Fibroblast of mammary gland (primary cell): ENCODE measurements around the gene PEX11B.
A peak's percentile ranks its signal among the peaks of the same experiment; 100 is the strongest.
"Not testable (repeated sequence)": the region's sequence is repeated elsewhere in the genome, so short reads cannot be mapped to it uniquely, and the experiment has no call there.

ENCODE experiments used
- DNase-seq: peaks from one replicate; pipeline ENCODE4 v3.0.0-alpha.2; 2010; ENCODE audit warnings: low read depth
- H3K4me3 ChIP-seq: 2 replicates; pipeline ENCODE4 v1.5.1; 2011; ENCODE audit warnings: low read depth, mild to moderate bottlenecking, low read length, moderate library complexity; ENCODE audit not compliant: control insufficient read depth
- CTCF ChIP-seq: conservative IDR thresholded peaks from 2 replicates; pipeline ENCODE4 v1.5.1; 2011; ENCODE audit warnings: low read depth, low read length, inconsistent platforms; ENCODE audit not compliant: control insufficient read depth, insufficient read depth

PEX11B gene

GRCh38 chr1:145942405-145942804, 23.9 kb upstream of the PEX11B start:
- TF ChIP-seq CTCF = no peak
- no peak for DNase-seq
- H3K4me3 ChIP-seq = no peak overlapping the region

GRCh38 chr1:145937436-145937835, 18.9 kb upstream of the PEX11B start:
- no peak for DNase-seq
- H3K4me3 ChIP-seq = no peak overlapping the region
- no peak for TF ChIP-seq CTCF

DNA sequence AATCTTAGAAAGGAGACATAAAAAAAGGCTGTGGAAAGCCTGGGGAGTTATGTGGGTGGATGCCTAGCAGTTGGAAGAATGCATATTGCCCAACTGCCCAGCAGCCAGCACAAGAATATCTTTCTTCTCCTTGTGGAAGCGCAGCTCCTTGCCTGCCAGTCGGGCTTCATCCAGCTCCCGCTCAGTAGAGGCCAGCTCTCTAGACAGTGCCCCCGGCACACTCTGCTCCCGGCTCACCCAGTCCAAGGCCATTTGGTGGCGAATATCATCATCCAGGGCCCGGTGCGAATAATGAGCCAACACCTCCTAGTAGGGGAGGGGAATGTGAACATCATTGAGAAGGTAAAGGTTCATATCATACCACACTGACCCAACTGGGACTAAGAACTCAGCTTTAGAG, 17.7 kb upstream of the PEX11B start:
- TF ChIP-seq CTCF = no peak
- DNase-seq = no peak
- H3K4me3 ChIP-seq = no peak overlapping the region

DNA sequence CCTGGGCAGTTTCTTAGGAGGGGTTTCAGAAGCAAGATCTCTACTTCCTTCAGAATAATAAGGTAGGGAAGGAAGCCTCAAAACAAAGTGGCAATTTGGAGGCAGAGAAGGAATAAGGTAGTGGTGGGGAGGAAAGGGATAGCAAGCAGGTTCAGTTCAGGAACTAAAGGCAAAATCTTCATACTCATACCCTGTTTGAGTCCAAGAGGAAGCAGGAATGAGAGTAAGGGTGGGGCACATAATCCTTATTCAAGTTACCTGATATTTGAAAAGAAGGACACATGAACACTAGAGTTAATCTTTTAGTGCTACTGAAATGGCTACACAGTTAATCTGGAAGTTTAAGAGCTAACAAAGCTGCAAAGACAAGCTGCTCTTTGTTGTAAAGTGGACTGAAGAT, 17.2 kb upstream of the PEX11B start:
- H3K4me3 ChIP-seq = no peak overlapping the region
- DNase-seq = no peak

DNA sequence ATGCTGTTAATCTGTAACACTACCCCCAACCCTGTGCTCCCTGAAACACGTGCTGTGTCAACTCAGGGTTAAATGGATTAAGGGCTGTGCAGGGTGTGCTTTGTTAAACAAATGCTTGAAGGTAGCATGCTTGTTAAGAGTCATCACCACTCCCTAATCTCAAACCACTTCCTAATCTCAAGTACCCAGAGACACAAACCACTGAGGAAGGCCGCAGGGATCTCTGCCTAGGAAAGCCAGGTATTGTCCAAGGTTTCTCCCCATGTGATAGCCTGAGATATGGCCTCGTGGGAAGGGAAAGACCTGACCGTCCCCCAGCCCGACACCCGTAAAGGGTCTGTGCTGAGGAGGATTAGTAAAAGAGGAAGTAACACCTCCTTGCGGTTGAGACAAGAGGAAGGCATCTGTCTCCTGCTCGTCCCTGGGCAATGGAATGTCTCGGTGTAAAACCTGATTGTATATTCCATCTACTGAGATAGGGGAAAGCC, 14.0 kb upstream of the PEX11B start:
- DNase-seq, H3K4me3 ChIP-seq: not testable (repeated sequence)

More for the DNA sequence above, 17.2 kb upstream of the PEX11B start:
- no peak for TF ChIP-seq CTCF

DNA sequence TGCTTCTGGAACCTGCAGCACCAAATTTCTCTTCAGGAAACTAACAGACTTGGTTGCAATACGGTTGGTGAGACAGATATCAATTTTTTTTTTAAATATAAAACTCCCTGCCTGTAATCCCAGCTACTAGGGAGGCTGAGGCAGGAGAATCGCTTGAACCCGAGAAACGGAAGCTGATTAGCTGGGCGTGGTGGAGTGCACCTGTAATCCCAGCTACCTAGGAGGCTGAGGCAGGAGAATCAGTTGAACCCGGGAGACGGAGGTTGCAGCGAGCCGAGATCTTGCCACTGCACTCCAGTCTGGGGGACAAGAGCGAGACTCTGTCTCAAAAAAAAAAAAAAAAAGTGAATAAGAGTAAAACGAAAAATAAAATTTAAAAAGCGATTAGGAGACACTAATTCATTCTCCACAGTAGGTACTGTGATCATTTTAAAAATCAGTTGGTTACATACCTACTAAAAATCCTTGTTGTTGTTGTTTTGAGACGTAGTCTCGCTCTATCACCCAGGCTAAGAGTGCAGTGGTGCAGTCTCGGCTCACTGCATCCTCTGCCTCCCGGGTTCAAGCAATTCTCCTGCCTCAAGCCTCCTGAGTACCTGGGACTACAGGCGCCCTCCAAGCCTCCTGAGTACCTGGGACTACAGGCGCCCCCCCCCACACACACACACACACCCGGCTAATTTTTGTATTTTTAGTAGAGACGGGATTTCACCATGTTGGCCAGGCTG, 9.6 kb upstream of the PEX11B start:
- no peak for DNase-seq
- no peak for TF ChIP-seq CTCF
- H3K4me3 ChIP-seq = peak overlapping the region; percentile 82

DNA sequence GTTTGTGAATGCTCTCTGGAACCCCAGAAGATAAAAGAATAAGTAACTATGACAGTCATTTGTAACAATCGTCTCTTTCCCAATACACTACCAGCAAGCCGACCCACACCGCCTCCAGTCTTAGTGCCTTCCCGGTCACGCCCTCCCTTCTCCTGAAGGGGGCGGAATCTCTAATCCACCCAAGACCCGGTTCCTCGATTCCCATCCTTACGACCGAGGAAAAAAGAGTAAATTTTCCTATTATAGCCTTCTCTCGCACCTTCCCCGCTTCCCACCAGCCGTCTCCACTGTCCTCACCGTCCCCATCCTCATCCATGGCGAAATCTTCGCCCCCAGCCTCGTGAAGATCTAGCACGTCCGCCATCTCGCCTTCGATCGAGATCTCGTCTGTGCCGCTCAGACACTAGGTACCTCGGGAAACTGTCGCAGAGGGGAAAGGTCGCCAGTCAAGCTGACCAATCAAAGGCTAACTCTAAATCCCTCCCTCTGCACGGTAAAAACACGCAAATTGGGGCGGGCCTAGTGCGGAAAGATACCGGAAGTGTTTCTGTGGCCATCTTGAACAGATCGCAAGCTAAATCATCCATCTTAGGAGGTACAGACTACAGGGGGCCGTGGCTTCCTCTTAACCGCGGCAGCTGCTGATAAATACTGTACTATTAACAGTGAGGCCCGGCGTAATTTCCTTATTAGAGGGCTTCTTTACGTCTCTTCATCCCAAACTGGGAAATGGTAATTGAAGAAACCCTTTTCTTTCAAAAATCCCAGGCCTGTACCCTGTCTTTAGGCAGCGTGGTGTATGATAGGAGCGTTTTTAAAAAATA, 8.8 kb upstream of the PEX11B start, which contains the start of gene RBM8A:
Gene RBM8A (minus strand): TSS at position 422 of the 824 bp plus-strand sequence. CDS start 58 bp downstream, at position 364.
- TF ChIP-seq CTCF = peak; percentile 51
- DNase-seq = peak; percentile 99

More for the DNA sequence above, 8.8 kb upstream of the PEX11B start, which contains the start of gene RBM8A:
- peak within 1 kb of the TSS; percentile 82 for H3K4me3 ChIP-seq
